GM12892 (cell line): Measurements from ENCODE around the gene KRT32.

Experiments
- POLR2A ChIP-seq: IDR thresholded peaks from 2 replicates; pipeline ENCODE4 v1.6.1; 2011; ENCODE audit warnings: low read depth, low read length, control low read depth
- POLR2AphosphoS5 ChIP-seq: IDR thresholded peaks from 2 replicates; pipeline ENCODE4 v1.6.1; 2011; ENCODE audit warnings: low read depth, low read length, control low read depth
- TAF1 ChIP-seq: IDR thresholded peaks from 2 replicates; pipeline ENCODE4 v1.6.1; 2011; ENCODE audit warnings: low read depth, mild to moderate bottlenecking, control low read depth, low read length, borderline replicate concordance

GRCh38 chr17:41463746-41464145 is 3.4 kb downstream of the KRT32 start:
- TF ChIP-seq POLR2AphosphoS5: no peak
- TF ChIP-seq POLR2A: no peak
- no peak for TF ChIP-seq TAF1
